ENCODE measurements around the gene DNMT3A.

DNMT3A gene

GRCh38 chr2:25190536-25190935 lies 151.2 kb downstream of the DNMT3A start:
- no peak for DNase-seq

GRCh38 chr2:25188405-25188804 lies 153.3 kb downstream of the DNMT3A start:
- no peak for DNase-seq

- DNase-seq = no peak
These were observed 153.9 kb downstream of the DNMT3A start for GRCh38 chr2:25187729-25188350.

- DNase-seq = no peak
These were observed 157.5 kb downstream of the DNMT3A start for GRCh38 chr2:25184254-25184653.

- no peak for DNase-seq
These were observed 162.7 kb downstream of the DNMT3A start for GRCh38 chr2:25178976-25179375.

All from GDM1 (cell line).